Fibroblast of peridontal ligament (primary cell): ENCODE measurements around the gene OSBP2.
A peak's percentile ranks its signal among the peaks of the same experiment; 100 is the strongest.

Experiments
- DNase-seq: peaks from one replicate; pipeline ENCODE4 v3.0.0-alpha.2; 2010; ENCODE audit errors: extremely low read depth

OSBP2 gene

DNA sequence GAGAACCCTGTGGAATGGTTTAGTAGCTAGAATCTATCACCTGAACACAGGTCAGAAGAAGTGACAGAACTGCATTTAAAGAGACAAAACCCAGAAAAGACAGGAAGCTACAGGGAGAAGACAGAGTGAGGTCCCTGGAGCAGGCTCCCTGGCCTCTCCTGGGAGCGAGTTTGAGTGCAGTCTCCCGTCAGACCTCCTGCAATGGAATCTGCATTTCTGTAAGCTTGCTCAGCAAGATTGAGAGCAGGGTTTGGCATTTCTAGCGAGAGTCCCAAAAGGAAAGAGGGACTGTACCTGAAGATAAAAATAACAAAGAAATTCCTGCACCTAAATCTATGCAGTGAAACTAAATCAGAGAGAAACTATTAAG lies 199.7 kb downstream of the OSBP2 start:
- no peak for DNase-seq

DNA sequence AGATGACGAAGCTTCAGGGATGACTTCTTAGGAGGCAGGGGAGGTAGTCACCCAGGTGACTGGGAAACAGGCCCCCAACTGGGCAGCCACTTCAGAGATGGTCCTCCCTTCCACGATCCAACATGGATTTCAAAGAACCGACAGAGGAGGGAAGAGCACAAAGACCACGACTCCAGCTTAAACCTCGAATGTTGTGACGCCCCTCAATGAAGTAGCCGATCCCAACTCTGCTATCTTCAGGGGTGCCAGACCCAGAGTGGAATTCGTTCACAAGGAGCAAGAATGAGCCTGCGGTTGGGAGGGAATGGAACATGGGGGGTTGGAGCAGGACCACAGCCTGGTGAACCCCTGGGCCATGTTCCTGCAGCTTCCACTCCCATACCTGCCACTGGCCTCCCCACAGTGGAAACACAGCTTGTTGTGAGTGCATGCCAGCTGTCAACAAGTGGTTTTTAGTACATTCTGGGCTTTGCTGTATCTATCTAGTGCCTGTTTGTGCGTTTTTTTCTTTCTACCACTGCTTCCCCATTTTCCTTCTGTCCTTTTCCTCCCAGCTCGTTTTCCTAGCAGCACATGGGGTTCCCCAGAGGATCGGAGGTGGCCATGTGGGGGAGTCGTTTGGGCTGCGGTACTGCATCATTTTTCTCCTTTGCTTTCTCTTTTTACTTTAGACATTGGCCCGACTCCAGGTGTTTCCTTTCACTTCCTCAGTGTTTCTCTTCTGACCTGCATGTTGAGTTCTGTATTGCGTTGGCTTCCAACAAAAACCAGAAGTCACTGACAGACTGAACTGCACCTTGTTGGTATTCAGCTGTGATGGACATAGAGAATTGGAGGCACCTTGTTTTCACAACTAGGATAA lies 208.1 kb downstream of the OSBP2 start:
- no peak for DNase-seq

DNA sequence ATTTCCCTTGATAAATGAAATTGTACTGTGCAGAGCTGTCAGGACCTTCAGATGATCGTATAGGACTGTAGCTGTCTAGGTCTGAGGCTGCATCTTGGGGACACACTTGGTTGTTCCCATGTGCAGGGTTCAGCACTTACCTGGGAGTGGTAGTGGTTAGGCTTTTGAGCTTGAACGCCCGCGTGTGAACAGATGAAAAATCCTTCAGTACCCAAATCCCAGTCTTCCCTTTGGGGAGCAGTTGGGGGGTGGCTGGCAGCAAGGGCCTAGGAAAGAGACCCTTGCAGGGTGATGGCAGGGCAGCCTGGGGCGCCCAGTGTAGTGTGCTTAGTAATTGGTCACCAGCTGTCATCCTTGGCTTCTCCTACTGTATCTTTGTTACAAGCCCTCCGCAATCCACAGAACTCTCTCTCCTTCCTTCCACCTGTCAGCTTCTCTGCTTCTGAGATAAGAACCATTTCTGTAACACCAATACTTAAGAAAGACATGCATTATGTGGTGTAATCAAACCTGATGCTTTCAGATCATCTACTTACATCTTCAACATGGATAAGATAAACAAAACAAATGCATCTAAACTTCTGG lies 209.3 kb downstream of the OSBP2 start:
- no peak for DNase-seq

DNA sequence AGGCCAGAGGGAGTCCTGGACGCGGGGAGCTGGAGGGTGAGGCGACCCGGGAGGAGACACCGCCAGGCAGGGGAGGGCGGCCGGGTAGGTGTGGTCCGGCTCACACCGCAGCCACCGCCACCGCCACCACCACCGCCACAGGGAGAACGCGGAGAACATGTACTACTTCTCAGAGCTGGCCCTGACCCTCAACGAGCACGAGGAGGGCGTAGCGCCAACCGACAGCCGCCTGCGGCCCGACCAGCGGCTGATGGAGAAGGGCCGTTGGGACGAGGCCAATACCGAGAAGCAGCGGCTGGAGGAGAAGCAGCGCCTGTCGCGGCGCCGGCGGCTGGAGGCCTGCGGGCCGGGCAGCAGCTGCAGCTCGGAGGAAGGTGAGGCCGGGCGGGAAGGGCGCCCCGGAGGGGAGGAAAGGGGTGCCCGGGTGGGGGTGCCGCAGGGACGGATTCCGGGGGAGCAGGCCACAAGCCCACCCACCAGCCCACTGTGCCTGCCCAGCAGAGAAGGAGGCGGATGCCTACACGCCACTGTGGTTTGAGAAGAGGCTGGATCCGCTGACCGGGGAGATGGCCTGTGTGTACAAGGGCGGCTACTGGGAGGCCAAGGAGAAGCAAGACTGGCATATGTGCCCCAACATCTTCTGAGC lies 211.1 kb downstream of the OSBP2 start:
- DNase-seq: no peak

DNA sequence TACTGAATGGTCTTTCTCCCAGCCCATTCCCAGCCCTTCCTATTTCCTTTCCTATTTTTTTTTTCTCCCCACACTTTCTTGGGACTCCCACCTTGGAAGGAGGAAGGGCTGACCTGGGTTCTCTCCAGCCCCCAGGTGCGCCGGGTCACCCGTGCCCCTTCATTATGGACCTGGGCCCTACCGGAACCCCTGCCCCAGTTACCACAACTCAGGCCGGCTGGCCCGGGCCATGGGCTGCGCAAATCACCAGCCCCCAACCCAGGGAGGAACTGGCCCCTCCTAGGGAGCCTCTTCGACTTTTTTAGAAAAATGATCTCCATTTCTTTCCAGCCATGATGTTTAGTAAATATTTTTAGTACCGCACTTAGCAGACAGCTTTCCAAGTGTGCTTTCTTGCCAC lies 211.7 kb downstream of the OSBP2 start:
- DNase-seq: no peak

DNA sequence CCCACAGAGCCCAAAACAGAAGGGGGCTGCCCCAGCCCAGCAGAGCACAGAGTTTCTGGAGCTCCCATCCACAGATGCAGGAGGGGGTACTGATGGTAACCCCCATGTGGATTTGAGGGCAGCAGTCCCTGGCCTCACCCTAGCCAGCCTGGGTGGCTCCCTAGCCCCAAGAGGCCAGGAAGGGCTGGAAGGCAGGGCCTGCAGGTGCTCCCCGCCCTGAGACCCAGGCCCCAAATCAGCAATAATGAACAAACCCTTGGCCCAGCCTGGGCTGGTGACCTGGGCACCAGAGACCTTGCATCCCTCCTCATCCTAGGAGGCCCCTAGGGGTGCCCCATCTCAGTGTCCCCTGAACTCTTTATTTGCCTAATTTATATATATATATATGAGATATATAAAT lies 212.3 kb downstream of the OSBP2 start:
- no peak for DNase-seq

DNA sequence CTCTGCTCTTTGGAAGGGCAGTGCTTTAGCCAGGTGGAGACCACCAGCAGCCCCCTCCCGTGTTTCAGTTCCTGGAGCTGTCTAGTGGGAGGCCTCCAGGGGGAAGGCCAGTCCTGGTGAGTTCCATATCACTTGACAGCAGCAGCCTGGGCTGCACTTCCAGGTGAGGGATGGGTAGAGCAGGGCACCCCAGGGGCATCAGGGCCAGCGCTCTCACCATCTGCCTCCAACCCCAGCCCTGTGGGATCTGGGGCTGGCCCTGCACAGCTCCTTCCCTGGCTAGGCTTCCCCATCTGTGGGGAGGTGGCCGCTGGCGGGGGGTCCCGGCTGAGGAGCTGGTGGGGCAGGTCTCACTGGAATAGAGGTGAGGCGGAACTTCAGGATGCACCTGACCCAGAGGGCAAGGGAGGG lies 213.4 kb downstream of the OSBP2 start:
- DNase-seq: no peak

DNA sequence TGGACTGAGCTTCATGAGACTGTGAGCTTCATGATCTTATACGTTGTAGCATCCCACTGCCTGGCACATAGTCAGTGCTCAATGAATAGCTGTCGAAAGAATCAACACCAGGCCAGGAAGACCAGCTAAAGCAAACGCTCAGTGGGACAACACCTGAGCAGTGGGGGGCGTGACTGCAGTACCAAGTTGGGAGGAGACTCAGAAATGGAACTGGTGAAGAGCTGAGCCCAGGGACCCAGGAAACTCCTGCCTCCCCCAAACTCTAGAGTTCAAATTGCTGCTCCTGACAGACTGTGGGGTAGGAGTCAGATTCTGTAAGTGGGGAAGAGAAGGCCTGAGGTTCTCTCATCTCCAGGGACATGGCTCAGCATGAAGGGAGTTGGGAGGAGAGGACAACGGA lies 214.6 kb downstream of the OSBP2 start:
- DNase-seq: no peak

DNA sequence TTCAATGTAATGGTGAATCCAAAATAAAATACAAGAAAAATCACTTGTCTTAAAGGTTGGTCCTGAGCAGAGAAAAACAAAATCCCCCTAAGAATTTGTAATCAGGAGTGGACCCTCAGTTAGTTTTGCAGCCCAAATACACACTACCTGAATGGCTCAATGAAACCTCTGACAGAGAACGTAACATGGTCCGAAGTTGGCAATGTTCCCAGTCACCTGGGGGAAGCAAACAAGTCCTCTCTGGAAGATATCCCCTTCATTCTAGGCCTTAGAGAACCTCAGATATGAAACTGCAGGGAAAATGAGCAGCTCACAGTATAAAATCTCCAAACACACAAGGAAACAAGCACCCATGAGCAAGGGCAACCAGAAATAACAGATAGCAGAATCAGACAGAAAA lies 215.7 kb downstream of the OSBP2 start:
- DNase-seq: no peak

DNA sequence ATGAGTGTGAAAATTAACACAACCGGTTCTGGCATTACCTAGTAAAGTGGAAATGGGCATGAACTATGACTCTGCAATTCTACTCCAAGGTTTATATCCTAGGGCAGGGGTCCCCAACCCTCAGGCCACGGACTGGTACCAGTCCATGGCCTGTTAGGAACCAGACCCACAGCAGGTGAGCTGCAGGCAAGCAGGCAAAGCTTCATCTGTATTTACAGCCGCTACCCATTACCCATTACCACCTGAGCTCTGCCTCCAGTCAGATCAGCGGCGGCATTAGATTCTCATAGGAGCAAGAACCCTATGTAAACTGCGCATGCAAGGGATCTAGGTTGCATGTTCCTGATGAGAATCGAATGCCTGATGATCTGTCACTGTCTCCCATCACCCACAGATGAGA lies 224.1 kb downstream of the OSBP2 start:
- DNase-seq: no peak

DNA sequence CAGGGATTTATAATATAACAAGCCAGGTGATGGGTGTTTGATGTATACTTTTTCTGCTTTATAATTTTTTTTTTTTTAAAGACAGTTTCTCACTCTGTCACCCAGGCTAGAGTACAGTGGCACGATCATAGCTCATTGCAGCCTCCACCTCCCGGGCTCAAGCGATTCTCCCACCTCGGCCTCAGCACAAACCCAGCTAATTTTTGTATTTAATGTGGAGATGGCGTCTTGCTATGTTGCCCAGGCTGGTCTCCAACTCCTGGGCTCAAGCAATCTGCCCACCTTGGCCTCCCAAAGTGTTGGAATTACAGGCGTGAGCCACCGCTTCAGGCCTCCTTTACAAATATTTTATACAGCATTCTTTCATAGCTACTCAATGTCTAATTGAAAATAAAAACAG lies 225.3 kb downstream of the OSBP2 start:
- no peak for DNase-seq

DNA sequence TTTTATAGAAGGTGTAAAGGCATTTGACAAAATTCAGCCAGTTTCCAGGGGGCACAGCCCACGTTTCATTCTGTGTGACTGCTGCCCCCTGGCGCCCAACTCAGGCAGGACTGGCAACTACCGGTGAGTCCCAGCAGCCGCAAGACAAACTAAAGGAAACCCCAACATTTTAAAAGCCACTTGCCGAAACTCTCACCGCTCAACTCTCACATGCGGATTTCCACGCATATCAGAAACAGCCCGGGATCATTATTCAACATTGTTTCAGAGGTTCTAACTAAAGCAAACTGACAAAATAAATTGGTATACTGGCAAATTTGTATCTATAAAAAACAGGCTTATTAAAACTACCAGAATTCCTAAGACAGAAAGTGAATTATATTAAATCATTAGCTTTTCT lies 225.7 kb downstream of the OSBP2 start:
- peak; percentile 67 for DNase-seq

DNA sequence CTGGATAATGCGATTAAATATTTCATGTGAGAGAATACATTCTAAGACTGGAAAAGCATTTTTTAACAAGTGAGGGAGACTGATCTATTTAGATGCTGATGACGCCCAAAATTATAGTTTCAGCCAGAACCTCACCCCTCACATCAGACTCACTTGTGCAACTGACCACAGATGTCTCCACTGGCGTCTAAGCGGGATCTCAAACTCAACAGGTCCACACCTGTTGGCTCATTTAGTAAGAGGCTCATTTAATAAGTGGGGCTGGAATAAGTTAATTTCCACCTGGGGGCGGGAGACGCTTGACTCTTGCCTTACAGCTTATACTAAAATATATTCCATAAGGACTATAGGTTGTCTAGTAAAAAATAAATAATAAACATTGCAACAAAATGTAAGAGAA lies 226.4 kb downstream of the OSBP2 start:
- DNase-seq: peak; percentile 7

DNA sequence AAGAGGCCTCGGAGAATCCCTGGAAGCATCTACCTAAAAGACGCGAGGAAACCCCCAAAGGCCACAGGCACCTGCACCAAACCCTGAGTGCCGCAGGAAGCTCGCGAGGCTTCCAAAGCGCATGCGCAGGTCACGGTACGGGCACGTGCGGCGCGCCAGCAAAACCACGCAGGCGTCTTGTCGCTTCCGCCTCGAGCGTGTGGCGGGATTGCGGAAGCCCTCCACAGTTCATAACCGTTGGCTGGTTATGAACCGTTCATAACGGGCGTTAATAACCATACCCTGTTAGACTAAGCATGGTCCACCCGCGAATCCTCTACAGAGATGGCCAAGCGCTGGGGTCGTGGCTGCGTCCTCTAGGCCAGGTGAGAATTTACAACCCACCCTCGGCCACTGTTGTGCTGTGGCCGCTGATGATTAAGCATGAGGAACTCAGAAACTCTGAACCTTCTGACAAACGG lies 227.5 kb downstream of the OSBP2 start:
- peak; percentile 52 for DNase-seq

DNA sequence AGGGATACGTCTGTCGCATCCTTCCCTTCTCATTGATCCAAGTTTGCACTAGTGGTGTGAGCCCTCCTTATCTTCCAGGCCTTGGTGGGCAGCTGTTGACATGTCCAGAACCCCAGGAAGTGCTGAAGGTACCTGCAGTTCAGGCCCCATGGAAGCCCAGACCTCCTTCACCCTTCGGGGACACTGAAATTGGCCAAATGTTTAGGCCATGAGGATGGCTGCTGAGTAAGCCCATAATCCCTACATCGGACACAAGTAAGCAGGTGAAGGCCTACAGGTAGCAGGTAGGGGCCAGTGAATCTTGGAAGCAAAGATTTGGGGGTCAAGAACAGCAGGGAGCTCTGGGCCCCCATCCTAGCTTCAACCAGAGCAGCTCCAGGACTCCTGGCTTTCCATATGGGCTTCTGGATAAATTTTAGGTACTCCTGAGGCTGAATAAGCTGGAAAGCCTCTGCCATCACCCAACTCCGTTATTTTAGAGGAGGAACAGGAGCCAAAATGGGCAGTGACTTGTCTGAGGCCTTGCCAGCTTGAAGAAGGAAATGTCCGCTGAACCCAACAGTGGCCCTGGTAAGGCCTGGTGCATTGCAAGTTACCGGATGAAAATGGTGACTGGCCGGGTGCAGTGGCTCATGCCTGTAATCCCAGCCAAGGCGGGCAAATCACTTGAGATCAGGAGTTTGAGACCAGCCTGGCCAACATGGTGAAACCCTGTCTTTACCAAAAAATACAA lies 228.7 kb downstream of the OSBP2 start:
- no peak for DNase-seq

DNA sequence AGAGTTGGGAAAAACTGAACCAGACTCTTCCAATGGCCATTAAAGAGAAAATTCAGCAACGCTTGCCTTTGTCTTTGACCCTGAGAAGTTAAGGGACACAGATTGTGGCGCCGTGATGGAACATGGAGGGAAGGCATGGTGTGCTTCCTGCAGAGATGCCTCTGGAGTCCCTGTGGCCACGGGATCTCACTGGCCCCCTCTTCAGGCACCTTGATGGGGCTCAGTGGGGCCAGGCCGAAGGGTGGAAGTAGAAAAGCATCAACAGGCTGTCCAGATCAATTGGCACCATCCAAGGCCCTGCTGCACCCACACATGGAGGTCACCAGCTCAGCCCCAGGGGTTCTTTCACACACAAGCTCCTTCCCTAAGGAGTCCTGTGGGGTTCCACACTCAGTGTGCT lies 231.0 kb downstream of the OSBP2 start:
- DNase-seq: no peak

DNA sequence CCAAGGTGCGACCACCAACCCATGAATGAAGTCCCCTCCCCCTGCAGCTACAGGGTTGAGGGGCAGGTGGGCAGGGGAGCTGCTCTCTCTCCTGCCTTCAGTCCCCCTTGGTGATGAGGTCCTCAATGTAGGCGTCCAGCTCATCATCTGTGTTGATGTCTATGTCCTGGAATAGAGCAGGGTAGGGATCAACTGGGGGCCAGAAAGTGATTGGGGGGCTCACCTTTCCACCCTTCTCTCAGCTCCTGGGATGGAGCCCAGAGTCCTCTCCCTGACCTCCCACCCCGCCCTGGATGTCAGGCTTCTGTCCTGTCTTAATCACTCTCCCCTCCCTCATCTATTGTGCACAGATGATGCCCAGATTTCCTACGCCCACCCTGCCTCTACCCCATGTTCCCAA lies 232.0 kb downstream of the OSBP2 start:
- no peak for DNase-seq

DNA sequence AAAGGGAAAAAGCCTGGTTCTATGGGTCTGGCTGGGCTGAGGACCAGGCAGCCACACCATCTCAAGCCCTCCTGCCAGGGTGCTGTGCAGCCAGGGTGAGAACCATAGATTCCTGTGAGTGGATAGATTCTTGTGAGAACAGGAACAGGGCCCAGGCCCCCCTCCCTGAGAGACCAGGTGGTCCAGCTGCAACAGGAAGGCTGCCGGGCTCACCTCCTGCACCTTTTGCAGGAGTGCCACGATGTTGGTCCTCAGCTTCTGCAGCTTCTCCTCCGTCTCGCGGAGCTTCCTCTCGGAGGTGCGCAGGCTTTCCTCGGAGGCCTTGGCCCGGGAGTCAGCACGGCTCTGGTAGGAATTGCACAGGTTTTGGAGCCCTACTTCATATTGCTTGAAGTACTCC lies 233.1 kb downstream of the OSBP2 start:
- DNase-seq: no peak

DNA sequence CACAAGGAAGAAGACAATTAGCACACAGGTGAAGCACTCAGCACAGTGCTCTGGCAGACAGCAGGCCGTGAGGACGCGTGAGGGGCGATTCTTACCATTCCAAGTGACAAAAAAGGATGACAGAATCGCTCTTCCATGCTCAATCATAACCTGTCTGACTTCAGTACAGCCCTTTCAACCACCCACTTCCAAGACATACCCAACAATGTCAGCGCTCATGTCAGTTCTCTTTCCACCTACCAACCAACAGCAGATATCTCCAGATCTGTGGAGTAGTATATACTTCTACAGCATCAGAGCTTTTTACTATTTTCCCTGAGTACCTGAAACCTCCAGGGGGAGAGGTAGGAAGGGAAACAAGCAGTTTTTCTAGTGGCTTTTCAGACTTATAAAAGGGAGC lies 233.7 kb downstream of the OSBP2 start:
- DNase-seq: no peak

DNA sequence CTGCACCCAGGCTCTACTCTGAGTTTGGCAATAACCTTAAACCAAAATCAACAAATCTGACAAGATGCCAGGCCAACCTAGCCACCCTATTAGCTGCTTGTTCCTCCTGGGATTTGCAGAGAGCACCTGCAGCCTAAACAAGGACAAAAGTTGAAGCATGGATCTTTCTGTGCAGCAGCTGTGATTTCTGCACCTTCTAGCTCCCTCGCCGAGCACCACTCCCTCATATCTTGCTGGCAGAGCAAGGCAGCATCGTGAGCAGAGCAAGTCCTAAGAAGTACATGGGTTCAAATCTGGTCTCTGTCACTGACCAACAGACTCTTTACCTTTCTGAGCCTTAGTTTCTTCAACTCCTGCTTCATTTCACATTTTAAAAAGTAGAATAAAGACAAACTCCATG lies 235.6 kb downstream of the OSBP2 start:
- no peak for DNase-seq

DNA sequence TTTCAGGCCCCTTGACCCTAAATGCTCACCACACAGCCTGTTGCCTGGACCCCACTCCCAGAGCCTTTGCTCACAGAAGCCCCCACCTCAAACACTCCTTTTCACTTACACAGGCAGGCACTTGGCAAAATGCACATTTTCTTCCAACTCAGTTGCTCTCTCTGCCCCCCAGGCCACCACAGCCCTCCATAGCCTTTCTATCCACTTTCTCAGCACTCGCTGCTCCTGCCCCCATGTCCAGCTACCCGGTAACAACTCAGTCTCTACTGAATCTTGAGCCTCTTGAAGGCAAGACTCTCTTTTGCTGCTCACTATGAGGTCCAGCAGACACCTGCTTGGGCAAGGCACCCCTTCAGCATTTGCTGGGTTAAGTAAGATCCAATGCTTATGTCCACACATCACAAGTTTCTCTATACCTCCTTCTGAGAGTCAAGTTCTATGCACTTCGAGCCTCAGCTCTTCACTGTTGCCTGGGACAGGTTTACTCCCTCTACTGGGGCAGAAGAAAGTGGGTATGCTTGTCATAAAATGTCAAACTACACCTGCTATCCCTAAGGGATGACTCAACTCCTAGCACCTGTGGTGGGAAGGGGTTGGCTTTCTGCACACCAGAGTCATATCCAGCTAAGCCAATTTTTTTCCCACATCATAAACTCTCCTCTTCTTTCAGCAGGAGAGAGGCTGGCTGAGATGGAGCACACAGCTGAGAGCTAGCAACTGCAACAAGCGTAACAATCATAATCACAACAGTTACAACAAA lies 237.0 kb downstream of the OSBP2 start:
- DNase-seq: no peak

DNA sequence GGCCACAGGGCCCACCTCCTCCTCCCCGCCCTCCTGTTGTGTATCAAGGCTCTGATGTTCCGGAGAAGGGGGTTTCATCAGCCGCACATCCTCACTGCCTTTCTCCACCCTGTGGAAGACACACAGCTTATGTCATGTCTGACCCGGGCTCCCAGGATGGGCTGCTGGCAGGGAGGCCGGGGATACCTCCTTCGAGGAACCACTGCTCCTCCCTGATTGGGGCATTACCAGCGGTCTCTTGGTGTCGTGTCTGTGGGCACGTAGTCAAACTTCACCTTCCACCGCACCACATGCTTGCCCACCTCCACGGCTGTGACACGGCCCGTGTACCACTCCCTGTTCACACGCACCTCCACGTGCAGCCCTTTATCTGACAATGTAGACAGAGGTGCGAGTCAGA lies 238.0 kb downstream of the OSBP2 start:
- DNase-seq: no peak
